Activated naive CD4-positive, alpha-beta T cell treated with anti-CD3 and anti-CD28 coated beads, Interleukin-2, amount 50 U/mL, for 24 hours (primary cell): ENCODE data around the gene ACHE.

ENCODE experiments used
- H3K27ac Mint-ChIP-seq: one replicate; pipeline ENCODE4 v1.8.0; 2021; ENCODE audit warnings: mild to moderate bottlenecking, mixed read lengths
- H3K27me3 Mint-ChIP-seq: one replicate; pipeline ENCODE4 v1.8.0; 2021; ENCODE audit warnings: mixed read lengths
- H3K36me3 Mint-ChIP-seq: one replicate; pipeline ENCODE4 v1.8.0; 2021; ENCODE audit warnings: mixed read lengths
- H3K4me1 Mint-ChIP-seq: one replicate; pipeline ENCODE4 v1.8.0; 2021; ENCODE audit warnings: mixed read lengths
- H3K4me3 Mint-ChIP-seq: one replicate; pipeline ENCODE4 v1.8.0; 2021; ENCODE audit warnings: mild to moderate bottlenecking, mixed read lengths
- H3K9me3 Mint-ChIP-seq: one replicate; pipeline ENCODE4 v1.8.0; 2021; ENCODE audit warnings: mixed read lengths

ACHE gene

GRCh38 chr7:100879685-100880261 lies 15.9 kb downstream of the ACHE start:
- H3K27ac Mint-ChIP-seq: peak overlapping the region; percentile 27
- H3K4me3 Mint-ChIP-seq: no peak overlapping the region
- peaks cover 47% of the 10 kb centered on the region for H3K4me1 Mint-ChIP-seq
- H3K36me3 Mint-ChIP-seq: peaks cover 24% of the 10 kb centered on the region
- no peaks in the 10 kb centered on the region for H3K27me3 Mint-ChIP-seq
- H3K9me3 Mint-ChIP-seq: no peaks in the 10 kb centered on the region

- Mint-ChIP-seq H3K4me3 (peak overlapping the region; percentile 45), H3K27me3 (no peaks in the 10 kb centered on the region), H3K4me1 (peaks cover 57% of the 10 kb centered on the region), H3K27ac (peak overlapping the region; percentile 73), H3K36me3 (peaks cover 26% of the 10 kb centered on the region), H3K9me3 (no peaks in the 10 kb centered on the region)
Measured at GRCh38 chr7:100878685-100879084, 17.0 kb downstream of the ACHE start.

- Mint-ChIP-seq H3K27ac (no peak overlapping the region), H3K9me3 (no peaks in the 10 kb centered on the region), H3K4me3 (peak overlapping the region; percentile 54), H3K36me3 (peaks cover 24% of the 10 kb centered on the region), H3K4me1 (peaks cover 57% of the 10 kb centered on the region), H3K27me3 (no peaks in the 10 kb centered on the region)
Measured at GRCh38 chr7:100878013-100878412, 17.7 kb downstream of the ACHE start.

- peak overlapping the region; percentile 99 for H3K4me3 Mint-ChIP-seq
- H3K27me3 Mint-ChIP-seq: no peaks in the 10 kb centered on the region
- H3K9me3 Mint-ChIP-seq: no peaks in the 10 kb centered on the region
- peaks cover 53% of the 10 kb centered on the region for H3K4me1 Mint-ChIP-seq
- peaks cover 22% of the 10 kb centered on the region for H3K36me3 Mint-ChIP-seq
- peak overlapping the region; percentile 88 for H3K27ac Mint-ChIP-seq
Measured at GRCh38 chr7:100875356-100875751, 20.3 kb downstream of the ACHE start.

- H3K36me3 Mint-ChIP-seq: peaks cover 22% of the 10 kb centered on the region
- H3K27me3 Mint-ChIP-seq: no peaks in the 10 kb centered on the region
- H3K4me1 Mint-ChIP-seq: peaks cover 48% of the 10 kb centered on the region
Measured at GRCh38 chr7:100874577-100875355, 20.9 kb downstream of the ACHE start, which contains the start of gene SRRT. Gene SRRT, plus strand, starts transcription at chr7:100875103. Its CDS starts 488 bp downstream, at chr7:100875591.

GRCh38 chr7:100874300-100874576 lies 21.4 kb downstream of the ACHE start:
- Mint-ChIP-seq H3K9me3 (no peaks in the 10 kb centered on the region), H3K36me3 (peaks cover 22% of the 10 kb centered on the region), H3K4me3 (peak overlapping the region; percentile 99), H3K4me1 (peaks cover 44% of the 10 kb centered on the region), H3K27me3 (no peaks in the 10 kb centered on the region), H3K27ac (peak overlapping the region; percentile 99)

More at GRCh38 chr7:100874577-100875355, 20.9 kb downstream of the ACHE start, which contains the start of gene SRRT:
- Mint-ChIP-seq H3K9me3 (no peaks in the 10 kb centered on the region), H3K27ac (peak within 1 kb of the TSS; percentile 99), H3K4me3 (peak within 1 kb of the TSS; percentile 99)

GRCh38 chr7:100873599-100874299 lies 21.9 kb downstream of the ACHE start:
- Mint-ChIP-seq H3K36me3 (peaks cover 20% of the 10 kb centered on the region), H3K27ac (peak overlapping the region; percentile 99), H3K27me3 (no peaks in the 10 kb centered on the region), H3K9me3 (no peaks in the 10 kb centered on the region), H3K4me1 (peaks cover 39% of the 10 kb centered on the region), H3K4me3 (peak overlapping the region; percentile 99)

- H3K27ac Mint-ChIP-seq: peak overlapping the region; percentile 81
- peak overlapping the region; percentile 67 for H3K4me3 Mint-ChIP-seq
- no peaks in the 10 kb centered on the region for H3K27me3 Mint-ChIP-seq
- peaks cover 2% of the 10 kb centered on the region for H3K36me3 Mint-ChIP-seq
- H3K9me3 Mint-ChIP-seq: no peaks in the 10 kb centered on the region
- H3K4me1 Mint-ChIP-seq: peaks cover 15% of the 10 kb centered on the region
Measured at GRCh38 chr7:100867776-100868485, 27.8 kb downstream of the ACHE start.

GRCh38 chr7:100867040-100867775 lies 28.5 kb downstream of the ACHE start, which contains the start of gene TRIP6:
Gene TRIP6, plus strand, starts transcription at chr7:100867387. Its CDS starts 111 bp downstream, at chr7:100867498.
- Mint-ChIP-seq H3K9me3 (no peaks in the 10 kb centered on the region), H3K4me3 (peak within 1 kb of the TSS; percentile 91), H3K27ac (peak within 1 kb of the TSS; percentile 99), H3K4me1 (peaks cover 15% of the 10 kb centered on the region), H3K27me3 (no peaks in the 10 kb centered on the region), H3K36me3 (peaks cover 7% of the 10 kb centered on the region)

GRCh38 chr7:100866729-100867039 lies 29.0 kb downstream of the ACHE start:
- no peaks in the 10 kb centered on the region for H3K27me3 Mint-ChIP-seq
- peak overlapping the region; percentile 99 for H3K27ac Mint-ChIP-seq
- H3K9me3 Mint-ChIP-seq: no peaks in the 10 kb centered on the region
- H3K36me3 Mint-ChIP-seq: peaks cover 6% of the 10 kb centered on the region
- H3K4me3 Mint-ChIP-seq: peak overlapping the region; percentile 91
- H3K4me1 Mint-ChIP-seq: peaks cover 15% of the 10 kb centered on the region

- peak overlapping the region; percentile 41 for H3K27ac Mint-ChIP-seq
- H3K4me3 Mint-ChIP-seq: peak overlapping the region; percentile 91
- H3K4me1 Mint-ChIP-seq: peaks cover 15% of the 10 kb centered on the region
- no peaks in the 10 kb centered on the region for H3K9me3 Mint-ChIP-seq
- H3K36me3 Mint-ChIP-seq: peaks cover 4% of the 10 kb centered on the region
- no peaks in the 10 kb centered on the region for H3K27me3 Mint-ChIP-seq
Measured at GRCh38 chr7:100865938-100866728, 29.6 kb downstream of the ACHE start.

GRCh38 chr7:100865372-100865911 lies 30.2 kb downstream of the ACHE start:
- peaks cover 15% of the 10 kb centered on the region for H3K4me1 Mint-ChIP-seq
- H3K36me3 Mint-ChIP-seq: peaks cover 4% of the 10 kb centered on the region
- H3K4me3 Mint-ChIP-seq: no peak overlapping the region
- H3K27me3 Mint-ChIP-seq: no peaks in the 10 kb centered on the region
- H3K9me3 Mint-ChIP-seq: no peaks in the 10 kb centered on the region
- no peak overlapping the region for H3K27ac Mint-ChIP-seq

- Mint-ChIP-seq H3K27ac (peak overlapping the region; percentile 63), H3K4me3 (no peak overlapping the region), H3K27me3 (no peaks in the 10 kb centered on the region), H3K9me3 (no peaks in the 10 kb centered on the region), H3K4me1 (peaks cover 15% of the 10 kb centered on the region), H3K36me3 (peaks cover 7% of the 10 kb centered on the region)
Measured at GRCh38 chr7:100864263-100864845, 31.3 kb downstream of the ACHE start.
